Islet of Langerhans (tissue), 1 donor: ENCODE results near the gene CORO7.
"Not testable (repeated sequence)": the region's sequence is repeated elsewhere in the genome, so short reads cannot be mapped to it uniquely, and the experiment has no call there.

Experiments
- FAIRE-seq: peaks from one replicate; lab custom pipeline; 2011; peaks lifted over from hg19 to GRCh38; lab: Jason Lieb, UNC

The CORO7 gene

DNA sequence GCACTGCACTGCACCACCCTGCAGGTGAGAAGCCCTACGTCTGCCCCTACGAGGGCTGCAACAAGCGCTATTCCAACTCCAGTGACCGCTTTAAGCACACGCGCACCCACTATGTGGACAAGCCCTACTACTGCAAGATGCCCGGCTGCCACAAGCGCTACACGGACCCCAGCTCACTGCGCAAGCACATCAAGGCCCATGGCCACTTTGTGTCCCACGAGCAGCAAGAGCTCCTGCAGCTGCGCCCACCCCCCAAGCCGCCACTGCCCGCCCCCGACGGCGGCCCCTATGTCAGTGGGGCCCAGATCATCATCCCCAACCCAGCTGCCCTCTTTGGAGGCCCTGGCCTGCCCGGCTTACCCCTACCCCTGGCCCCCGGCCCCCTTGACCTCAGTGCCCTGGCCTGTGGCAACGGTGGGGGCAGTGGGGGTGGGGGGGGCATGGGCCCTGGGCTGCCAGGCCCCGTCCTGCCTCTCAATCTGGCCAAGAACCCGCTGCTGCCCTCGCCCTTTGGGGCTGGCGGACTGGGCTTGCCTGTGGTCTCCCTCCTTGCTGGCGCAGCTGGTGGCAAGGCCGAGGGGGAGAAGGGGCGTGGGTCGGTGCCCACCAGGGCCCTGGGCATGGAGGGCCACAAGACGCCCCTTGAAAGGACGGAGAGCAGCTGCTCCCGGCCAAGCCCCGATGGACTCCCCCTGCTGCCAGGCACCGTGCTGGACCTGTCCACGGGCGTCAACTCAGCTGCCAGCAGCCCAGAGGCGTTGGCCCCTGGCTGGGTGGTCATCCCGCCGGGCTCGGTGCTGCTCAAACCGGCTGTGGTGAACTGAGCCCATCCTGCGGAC is 79.5 kb downstream of the CORO7 start:
- no peak for FAIRE-seq

DNA sequence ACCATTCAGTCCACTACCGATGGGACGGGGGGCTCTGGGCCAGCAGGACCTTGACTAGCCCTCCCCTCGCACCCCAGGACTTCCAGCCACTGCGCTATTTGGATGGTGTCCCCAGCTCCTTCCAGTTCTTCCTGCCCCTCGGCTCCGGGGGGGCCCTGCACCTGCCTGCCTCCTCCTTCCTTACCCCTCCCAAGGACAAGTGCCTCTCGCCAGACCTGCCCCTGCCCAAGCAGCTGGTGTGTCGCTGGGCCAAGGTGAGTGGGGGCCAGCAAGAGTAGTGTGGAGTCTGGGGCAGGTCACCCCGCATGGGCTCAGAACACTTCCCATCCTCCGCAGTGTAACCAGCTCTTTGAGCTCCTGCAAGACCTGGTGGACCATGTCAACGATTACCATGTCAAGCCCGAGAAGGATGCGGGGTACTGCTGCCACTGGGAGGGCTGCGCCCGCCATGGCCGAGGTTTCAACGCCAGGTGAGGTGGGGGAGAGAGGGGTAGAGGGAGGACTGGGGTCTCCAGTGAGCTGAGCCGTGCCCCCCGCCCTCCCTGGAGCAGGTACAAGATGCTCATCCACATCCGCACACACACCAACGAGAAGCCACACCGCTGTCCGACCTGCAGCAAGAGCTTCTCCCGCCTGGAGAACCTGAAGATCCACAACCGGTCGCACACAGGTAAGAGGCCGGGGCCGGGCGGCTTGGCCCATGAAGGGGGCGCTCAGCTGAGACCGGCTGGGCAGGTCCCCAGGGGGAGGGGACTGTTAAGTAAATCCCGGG is 81.5 kb downstream of the CORO7 start:
- FAIRE-seq, result no peak

DNA sequence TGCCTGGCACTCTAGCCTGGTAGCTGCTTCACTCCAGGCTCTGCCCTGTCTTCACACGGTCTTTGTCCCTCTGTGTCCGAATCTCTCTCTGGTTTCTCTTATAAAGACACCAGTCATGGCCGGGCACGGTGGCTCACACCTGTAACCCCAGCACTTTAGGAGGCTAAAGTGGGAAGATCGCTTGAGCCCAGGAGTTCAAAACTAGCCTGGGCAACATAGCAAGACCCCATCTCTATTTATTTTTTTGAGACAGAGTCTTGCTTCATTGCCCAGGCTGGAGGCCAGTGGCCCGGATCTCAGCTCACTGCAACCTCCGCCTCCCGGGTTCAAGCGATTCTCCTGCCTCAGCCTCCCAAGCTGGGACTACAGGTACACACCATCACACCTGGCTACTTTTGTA is 82.7 kb downstream of the CORO7 start:
- FAIRE-seq, result not testable (repeated sequence)

DNA sequence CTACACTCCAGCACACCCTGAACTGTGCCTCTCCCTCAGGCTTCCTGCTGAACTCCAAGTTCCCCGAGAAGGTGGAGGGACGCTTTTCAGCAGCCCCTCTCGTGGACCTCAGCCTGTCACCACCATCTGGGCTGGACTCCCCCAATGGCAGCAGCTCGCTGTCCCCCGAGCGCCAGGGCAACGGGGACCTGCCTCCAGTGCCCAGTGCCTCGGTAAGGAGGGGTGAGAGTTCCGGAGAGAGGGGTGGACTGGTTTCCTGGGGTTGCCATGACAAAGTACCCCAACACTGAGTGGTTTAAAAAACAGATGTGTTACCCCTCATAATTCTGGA is 83.1 kb downstream of the CORO7 start:
- no peak for FAIRE-seq

DNA sequence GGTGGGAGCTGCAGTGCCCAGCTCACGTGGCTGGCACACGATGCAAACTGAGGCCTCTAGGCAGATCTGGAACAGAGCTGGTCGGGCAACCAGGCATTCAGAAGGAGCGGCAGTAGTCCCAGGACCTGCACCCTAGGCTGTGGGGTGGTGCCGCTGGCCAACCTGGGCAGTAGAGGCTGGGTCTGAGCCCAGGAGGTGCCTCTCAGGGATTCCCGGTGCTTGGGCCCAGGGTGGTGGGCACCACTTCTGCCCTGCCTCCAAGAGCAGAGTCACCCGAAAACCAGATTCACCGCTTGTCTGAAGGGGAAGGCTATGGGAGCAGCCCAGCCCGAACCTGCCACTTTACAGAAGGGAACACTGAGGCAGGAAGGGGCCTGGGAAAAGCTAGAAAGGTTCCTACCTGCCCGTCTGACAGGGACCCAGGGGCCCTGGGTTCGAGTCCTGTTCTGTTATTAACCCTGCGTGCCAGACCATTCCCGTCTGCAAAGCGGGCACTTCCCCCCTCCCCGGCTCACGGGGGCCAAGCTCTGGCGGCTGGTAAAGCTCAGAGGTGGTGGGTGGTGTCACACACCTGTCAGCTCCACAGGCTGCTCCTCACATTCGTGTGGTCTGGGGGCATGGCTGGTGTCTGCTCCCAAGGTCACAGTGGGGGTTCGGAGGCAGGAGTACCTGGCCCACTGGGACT is 83.6 kb downstream of the CORO7 start:
- FAIRE-seq, result no peak

DNA sequence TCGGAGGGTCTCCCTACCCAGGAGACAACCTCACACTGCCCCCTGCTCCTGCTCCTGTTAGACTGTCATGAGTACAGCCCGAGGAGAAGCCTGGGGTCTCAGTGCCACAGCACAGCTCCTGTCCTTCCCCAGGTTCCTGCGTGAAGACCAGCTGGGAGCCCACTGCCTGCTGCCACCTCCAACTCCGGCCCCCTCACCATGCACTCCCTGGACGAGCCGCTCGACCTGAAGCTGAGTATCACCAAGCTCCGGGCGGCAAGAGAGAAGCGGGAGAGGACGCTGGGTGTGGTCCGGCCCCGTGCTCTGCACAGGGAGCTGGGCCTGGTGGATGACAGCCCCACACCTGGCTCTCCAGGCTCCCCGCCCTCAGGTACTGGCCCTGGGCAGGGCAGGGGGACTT is 84.3 kb downstream of the CORO7 start:
- FAIRE-seq, result no peak

DNA sequence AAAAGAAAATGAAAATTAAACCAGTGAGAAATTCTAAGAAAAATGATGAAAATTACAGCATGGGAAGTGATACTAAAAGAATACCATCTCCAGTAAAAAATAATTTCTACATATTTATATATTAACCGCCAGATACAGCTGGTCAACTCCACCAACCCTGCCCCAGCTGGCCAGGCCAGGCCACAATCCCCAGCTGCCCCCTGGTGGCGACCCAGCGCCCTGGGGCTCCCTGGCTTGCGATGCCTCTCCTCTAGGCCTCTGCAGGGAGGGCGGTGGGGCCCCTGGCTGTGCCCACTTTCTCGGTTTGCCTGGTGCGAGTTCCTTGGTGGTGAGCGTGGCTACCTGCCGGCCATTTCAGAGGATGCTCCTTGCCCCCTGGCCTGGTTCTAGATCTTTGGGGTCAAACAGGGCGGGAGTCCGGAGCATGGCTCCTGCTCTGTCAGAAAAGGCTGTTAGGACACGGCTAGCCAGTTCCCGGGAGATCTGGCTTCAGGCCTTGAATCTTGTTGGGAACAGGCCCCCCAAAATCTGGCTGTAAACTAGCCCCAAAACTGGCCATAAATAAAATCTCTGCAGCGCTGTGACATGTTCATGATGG is 86.0 kb downstream of the CORO7 start:
- no peak for FAIRE-seq

DNA sequence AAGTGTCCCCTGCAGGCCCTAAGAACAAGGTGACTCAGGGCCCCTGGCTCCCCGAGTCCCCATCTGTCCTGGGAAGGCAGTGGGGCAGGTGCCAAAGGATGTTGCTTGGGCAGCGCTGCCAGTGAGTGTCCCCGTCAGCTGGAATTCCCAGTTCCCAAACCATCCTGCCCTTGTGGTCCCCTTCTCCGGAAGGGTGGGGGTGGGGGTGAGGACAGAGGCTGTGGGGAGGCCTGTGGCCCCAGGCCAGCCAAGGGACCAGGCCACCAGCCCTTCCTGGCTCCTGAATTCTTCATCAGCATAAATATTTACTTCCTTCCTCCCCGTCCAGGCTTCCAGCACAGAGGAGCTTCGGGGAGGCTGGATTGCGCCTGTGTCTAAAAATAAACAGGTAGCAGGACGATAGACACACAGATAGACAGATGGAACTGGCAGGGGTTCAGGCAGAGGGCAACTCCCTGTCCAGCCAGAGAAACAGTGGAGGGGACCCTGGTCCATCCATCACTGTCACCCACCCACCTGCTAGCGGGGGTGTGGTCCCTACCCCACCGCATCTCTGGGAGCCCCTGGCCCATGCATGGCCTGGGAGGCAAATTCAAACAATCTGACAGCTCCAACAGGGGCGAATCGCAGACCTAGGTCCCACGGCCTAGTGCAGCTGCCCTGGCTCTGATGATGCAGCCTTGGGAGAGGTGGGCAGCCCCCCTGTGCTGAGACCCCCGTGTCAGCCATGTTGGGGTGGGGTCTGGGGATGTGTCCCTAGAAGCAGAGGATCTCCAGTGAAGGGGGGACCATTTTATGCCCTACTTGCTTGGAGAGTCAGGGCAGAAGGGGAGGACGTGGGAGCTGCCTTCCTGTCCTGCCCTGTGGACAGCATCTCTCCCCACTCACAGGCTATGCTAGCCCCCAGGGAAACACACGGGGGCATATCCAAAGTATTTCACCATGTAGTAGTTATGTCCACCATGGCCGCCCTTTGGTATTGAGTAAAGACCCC is 87.3 kb downstream of the CORO7 start:
- FAIRE-seq, result peak; percentile 33

DNA sequence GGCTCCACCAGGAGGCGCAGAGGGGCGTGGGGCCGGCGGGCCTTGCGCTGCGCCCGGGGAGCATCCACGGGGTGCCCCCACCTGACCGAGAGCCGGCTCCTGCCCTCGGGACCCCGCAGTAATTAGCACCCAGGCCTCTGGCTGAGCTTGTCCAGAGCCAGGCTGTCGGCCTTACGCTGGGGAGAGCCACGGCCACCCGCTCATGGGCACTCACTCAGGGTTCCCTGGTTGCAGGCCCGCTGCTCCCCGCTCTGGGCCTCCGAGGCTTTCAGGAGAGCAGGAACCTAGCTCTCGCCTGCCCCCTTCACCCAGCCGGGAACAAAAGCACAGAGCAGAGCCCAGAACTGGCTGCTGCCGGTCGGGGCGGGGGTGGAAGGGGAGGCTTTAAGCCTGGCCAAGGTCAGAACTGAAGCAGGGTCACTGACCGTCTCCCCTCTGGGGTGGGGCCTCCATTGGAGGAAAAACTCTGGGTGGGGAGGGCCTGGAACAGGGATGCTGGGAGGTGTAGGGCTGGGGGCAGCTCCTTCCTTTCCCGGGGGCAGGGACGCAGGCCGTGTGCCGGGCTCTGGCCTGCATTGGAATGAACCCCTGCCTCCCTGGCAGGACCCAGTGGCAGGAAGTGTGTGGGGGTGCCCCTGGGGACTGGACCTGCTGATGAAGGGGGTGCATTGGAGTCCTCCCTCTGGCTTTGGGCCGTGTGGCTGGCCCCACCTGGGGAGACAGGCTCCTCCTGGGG is 88.2 kb downstream of the CORO7 start:
- FAIRE-seq, result no peak

DNA sequence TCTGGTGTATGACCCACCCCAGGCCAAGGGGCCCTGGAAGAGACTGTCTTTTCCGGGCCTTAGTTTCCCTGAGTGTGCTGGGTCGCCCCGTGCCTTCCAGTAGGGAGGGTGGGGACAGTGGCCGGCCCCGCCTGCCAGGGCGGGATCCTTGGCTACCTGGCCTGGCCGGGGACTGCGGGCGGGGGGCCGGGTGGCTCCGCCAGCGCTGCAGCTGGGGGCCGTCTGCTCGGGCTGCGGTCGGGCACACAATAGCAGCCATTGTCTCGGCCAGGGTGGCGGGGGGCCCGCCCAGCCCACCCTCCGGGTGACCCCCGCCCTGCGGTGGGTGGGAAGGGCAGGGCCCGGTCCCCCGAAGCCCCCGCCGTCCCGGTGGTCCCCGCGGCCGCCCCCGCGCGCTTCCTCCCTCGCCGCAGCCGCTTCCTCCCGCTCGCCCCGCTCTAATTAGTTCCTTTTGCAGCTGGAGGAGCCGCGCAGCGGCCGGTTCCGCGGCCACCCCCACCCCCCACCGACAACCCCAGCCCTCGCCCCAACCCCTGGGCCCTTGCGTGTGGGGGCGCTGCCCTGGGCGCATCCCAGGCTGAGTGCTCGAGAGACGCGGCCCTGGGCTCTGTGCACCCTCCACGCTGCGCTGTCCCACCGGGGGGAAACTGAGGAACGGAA is 88.9 kb downstream of the CORO7 start:
- FAIRE-seq, result no peak

DNA sequence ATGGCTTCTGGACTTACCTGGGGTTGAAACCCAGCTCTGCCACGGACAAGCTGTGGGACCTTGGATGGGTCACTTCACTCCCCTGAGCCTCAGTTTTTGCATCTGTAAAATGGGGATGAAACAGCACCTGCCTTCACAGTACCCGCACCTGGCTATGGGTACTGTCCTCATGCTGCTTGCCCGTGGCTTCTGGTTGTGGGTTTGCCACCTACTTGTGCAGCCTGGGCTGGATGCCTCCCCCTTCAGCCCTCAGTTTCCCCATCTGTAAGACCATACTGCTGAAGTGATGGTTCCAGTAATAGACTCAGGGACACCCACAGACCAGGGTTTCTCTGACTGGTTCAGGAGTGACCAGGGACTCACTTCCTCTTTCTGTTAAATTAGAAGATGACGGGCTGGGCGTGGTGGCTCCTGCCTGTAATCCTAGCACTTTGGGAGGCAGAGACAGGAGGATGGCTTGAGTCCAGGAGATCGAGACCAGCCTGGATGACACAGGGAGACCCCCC is 91.1 kb downstream of the CORO7 start:
- no peak for FAIRE-seq

DNA sequence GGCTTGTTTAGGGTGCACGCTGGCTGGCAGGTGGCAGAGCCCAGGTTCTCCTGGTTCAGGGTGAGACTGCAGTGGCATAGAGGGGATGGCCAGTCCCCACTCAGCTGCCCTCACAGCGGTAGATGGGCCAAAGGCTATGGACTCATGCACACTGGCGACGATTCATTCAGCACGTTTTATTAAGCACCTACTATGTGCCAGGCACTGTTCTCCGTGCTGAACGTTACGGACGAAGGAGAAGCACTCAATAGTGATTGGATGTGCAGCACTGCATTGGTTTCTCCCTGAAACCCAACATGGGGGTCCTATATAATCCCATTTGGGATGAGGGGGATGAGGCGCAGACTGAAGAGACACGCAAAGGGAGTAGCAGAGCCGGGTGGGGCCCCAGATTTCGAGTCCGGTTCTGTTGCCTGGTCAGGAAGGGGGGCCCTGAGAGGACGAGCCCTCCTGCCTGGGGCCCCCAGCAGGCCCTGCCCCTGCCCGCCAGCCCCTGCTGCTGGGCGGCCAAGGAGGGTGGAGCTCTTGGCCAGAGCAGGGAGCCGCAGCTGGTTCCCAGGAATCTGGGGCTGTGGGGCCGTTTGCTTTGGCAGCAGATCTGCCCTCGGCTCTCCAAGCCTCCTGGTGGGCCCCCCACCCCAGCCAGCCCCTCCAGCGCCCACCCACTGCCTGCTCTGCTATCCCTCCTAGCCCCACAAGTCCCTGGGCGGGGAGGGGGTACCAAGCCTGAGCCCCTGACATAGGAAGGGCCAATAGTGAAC is 91.7 kb downstream of the CORO7 start:
- no peak for FAIRE-seq

DNA sequence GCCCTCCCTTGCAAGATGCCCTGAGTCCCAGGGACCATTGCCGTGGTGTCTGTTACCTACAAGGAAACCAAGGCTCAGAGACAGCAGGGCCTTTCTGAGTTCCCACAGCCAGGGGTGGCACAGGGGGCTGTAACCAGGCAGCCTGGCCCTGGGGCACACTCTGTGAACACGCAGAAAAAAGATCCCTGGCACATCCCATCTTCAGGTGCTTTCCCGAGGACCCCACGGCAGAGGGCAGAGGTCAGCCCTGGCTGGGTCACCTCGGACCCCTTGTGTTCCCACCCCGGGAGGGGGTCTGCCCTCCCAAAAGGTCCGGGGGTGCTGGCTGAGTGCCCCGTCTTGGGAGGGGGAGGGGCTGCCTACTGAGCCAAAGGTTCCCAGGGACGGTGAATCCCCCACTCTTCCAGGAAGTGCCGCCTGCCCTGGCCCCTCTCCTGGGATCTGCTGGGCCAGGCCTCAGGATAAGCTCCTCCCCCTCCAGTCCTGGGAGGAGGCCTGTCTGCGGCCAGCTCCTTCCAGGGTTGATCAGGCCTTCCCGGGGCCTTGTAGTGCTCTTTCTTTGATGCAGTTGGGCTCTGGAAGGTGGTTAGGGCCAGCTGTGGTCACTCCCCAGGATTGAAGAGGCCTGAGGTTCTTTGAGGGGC is 92.4 kb downstream of the CORO7 start:
- FAIRE-seq, result no peak

DNA sequence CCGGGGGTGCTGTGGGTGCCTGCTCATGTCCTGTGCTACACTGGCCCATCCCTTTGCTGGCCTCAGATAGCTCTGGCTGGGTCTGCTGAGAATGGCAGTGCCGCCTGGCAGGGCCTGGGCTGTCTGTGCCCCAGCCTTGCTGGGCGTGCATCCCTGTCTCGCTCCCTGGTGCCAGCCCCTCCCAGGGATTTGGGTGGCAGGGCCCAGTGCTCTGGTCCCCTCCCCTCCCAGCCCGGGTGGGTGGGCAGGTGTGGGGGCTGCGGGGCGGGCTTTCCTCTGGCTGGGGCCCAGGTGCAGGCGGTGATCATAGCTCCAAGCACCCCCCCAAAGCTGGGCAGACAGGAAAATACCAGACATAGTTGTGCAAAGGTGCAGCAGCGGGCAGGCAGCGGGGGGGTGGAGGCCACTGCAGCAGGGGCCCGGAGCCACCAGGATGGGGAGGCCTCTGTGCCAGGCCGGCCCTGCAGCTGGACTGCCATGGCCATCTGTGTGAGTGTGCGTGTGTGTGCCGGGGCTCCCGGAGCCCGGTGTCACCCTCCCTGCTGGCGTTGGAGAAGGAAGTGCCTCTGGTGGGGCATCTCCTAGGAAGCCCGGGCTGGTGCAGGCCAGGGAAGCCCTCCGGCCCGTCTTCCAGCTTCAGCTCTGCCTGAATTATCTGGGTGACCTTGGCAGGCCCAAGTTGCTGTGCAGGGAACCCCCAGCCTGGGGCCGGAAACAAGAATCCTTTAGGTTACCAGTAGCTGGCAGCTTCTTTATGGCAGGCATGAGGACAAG is 93.1 kb downstream of the CORO7 start:
- FAIRE-seq, result no peak

DNA sequence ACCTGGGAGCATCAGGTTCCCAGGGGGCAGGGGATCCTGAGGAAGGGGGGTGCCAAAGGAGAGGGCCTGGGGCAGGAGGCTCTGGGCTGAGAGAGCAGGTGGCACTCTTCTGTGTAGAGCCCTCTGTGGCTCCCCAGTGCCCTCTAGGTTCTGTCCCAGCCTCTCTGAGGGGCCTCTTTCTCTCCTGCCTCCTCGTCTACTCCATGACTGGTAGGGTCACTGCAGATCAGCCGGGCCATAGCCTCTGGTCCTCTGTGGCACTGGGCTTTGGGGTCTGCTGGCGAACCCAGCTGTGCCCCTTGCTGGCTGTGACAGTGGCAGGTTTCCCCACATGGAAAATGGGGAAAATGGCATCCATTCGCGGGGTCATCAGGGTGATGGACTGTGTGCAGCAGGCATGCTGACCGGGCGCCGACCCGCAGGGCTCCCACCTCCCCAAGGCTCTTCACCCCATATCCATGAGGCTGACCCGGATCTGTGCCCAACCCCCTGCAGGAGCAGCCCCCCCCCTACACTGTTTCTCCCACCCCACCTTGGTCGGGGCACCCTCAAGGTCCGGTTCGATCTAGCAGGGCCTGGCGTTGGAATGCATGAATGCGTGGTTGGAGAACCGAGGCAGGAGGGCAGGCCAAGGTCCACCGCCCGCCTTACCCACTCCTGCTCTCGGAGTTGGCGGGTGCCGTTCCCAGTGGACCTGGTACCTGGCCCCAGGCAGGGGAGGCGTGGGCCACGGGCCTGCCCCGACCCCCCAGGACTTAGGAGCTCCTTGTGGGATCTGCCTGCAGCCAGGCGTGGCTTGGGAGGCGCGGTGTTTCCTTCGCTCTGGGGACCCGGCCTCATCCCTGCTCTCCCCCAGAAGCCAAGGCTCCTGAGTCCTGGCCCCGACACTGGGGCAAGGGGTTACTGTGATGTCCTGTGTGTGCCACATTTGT is 94.0 kb downstream of the CORO7 start:
- no peak for FAIRE-seq

DNA sequence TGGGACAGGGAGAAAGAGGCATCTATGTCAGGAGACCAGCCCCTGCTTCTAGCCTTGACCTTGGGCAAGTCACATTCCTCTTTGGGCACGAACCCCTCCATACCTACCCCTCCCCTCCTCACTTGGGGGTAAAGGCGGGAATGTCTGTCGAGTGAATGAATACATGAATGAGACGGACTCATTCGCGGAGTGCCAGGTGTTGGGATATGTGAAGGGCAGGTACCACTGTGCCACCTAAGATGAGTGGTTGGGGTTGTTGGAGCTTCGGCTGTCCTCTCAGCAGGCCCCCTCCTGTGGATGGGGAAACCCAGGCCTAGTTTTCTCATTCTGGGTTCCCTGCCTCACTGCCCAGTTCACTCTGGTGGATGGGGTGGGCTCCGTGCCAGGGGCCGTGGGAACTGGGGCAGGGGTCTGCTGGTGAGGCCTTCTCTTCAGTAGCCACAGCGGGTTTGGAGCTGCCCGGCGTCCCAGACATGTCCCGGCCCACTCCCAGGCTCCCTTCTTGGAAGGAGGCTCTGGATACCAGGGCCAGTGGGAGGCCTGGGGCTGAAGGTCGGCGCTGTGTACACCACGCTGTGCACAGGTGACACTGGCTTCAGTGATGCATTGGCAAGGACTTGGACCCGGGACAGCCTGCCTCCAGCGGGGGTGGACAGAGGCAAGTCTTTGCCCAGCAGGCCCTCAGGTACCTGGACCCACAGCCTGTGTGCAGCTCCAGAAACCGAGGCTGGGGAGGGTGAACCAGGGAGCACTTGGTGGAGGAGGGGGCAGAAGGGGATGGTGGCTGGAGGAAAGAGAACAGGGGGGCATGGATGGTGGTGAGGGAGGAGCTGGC is 94.9 kb downstream of the CORO7 start:
- no peak for FAIRE-seq
